ENCODE measurements around the gene TOM1L2. TPM values are rescaled to one million over a fixed set of nuclear protein-coding genes. Genes with fewer than 3 reads are reported as not detected.

The TOM1L2 gene
- total RNA-seq, 1 donor from 2014 or later = 4.3 TPM

GRCh38 chr17:17853811-17854447, 118.3 kb downstream of the TOM1L2 start:
- Mint-ChIP-seq H3K36me3 (no peaks in the 10 kb centered on the region), H3K27ac (no peak overlapping the region), H3K4me1 (peaks cover 75% of the 10 kb centered on the region), H3K4me3 (no peak overlapping the region), H3K9me3 (no peaks in the 10 kb centered on the region), H3K27me3 (ENCODE audit: insufficient read depth, low read depth) (peaks cover 9% of the 10 kb centered on the region)
- no peaks in the 10 kb centered on the region for H3K36me3 ChIP-seq
- H2AFZ ChIP-seq (replicated peaks) = no peak overlapping the region
- H3K4me2 ChIP-seq = no peak overlapping the region
- H3F3A ChIP-seq (ENCODE audit: low read depth) = peaks cover 18% of the 10 kb centered on the region
- no peaks in the 10 kb centered on the region for H3K27me3 ChIP-seq
- H3K79me2 ChIP-seq (ENCODE audit: low read depth) = no peaks in the 10 kb centered on the region
- H3K27ac ChIP-seq = no peak overlapping the region
- DNase-seq (ENCODE audit: low spot score) = no peak
- H3K9me3 ChIP-seq (ENCODE audit: low read depth) = no peaks in the 10 kb centered on the region
- H3K4me1 ChIP-seq = peaks cover 56% of the 10 kb centered on the region
- no peaks in the 10 kb centered on the region for H4K20me1 ChIP-seq (ENCODE audit: low read depth)
- H3K9ac ChIP-seq = no peak overlapping the region
- TF ChIP-seq EZH2phosphoT487 (IDR thresholded peaks at IDR 0.05) = no peak
- H3K4me3 ChIP-seq = no peak overlapping the region

GRCh38 chr17:17852930-17853329, 119.3 kb downstream of the TOM1L2 start:
- H3K36me3 Mint-ChIP-seq = no peaks in the 10 kb centered on the region
- Histone ChIP-seq H3K4me1 (peaks cover 64% of the 10 kb centered on the region), H3K4me2 (no peak overlapping the region), H3K9ac (no peak overlapping the region), H3K4me3 (no peak overlapping the region), H3K9me3 (ENCODE audit: low read depth) (no peaks in the 10 kb centered on the region), H3K27me3 (no peaks in the 10 kb centered on the region), H3K36me3 (no peaks in the 10 kb centered on the region), H2AFZ (replicated peaks) (no peak overlapping the region), H3K79me2 (ENCODE audit: low read depth) (no peaks in the 10 kb centered on the region), H3K27ac (no peak overlapping the region), H3F3A (ENCODE audit: low read depth) (peaks cover 18% of the 10 kb centered on the region), H4K20me1 (ENCODE audit: low read depth) (no peaks in the 10 kb centered on the region)
- H3K9me3 Mint-ChIP-seq = no peaks in the 10 kb centered on the region
- DNase-seq (ENCODE audit: low spot score) = no peak
- no peak overlapping the region for H3K4me3 Mint-ChIP-seq
- H3K4me1 Mint-ChIP-seq = peaks cover 81% of the 10 kb centered on the region
- H3K27me3 Mint-ChIP-seq (ENCODE audit: insufficient read depth, low read depth) = peaks cover 8% of the 10 kb centered on the region
- H3K27ac Mint-ChIP-seq = no peak overlapping the region
- TF ChIP-seq EZH2phosphoT487 (IDR thresholded peaks at IDR 0.05) = no peak
- no peak for TF ChIP-seq CTCF (IDR thresholded peaks at IDR 0.05)
- TF ChIP-seq EZH2 (IDR thresholded peaks at IDR 0.05) = no peak

- Mint-ChIP-seq H3K27me3 (ENCODE audit: insufficient read depth, low read depth) (peaks cover 7% of the 10 kb centered on the region), H3K9me3 (no peaks in the 10 kb centered on the region), H3K27ac (peak overlapping the region; percentile 88), H3K4me3 (no peak overlapping the region), H3K36me3 (no peaks in the 10 kb centered on the region), H3K4me1 (peaks cover 79% of the 10 kb centered on the region)
- Histone ChIP-seq H3K9me3 (ENCODE audit: low read depth) (no peaks in the 10 kb centered on the region), H3K4me2 (no peak overlapping the region), H4K20me1 (ENCODE audit: low read depth) (no peaks in the 10 kb centered on the region), H3K36me3 (no peaks in the 10 kb centered on the region), H3K4me3 (no peak overlapping the region), H3K4me1 (peaks cover 72% of the 10 kb centered on the region), H3F3A (ENCODE audit: low read depth) (peaks cover 14% of the 10 kb centered on the region), H3K27ac (no peak overlapping the region), H3K27me3 (no peaks in the 10 kb centered on the region), H2AFZ (replicated peaks) (no peak overlapping the region), H3K79me2 (ENCODE audit: low read depth) (no peaks in the 10 kb centered on the region), H3K9ac (no peak overlapping the region)
- TF ChIP-seq EZH2phosphoT487 (IDR thresholded peaks at IDR 0.05) (no peak), CTCF (IDR thresholded peaks at IDR 0.05) (no peak), EZH2 (IDR thresholded peaks at IDR 0.05) (no peak)
- no peak for DNase-seq (ENCODE audit: low spot score)
These were observed 120.8 kb downstream of the TOM1L2 start for GRCh38 chr17:17851103-17852002.
